Right ventricle myocardium superior (tissue), 1 donor: Measurements from ENCODE around the gene ELOVL4. TPM values are rescaled to one million over a fixed set of nuclear protein-coding genes. Genes with fewer than 3 reads are reported as not detected.

Experiments
- ATAC-seq: fragments of 200-7000 bp; cut with Tn5 transposase; one replicate; pipeline ENCODE4 v1.9.1; 2020; ENCODE audit warnings: mild to moderate bottlenecking; ENCODE audit not compliant: poor library complexity
- DNase-seq: peaks from one replicate; pipeline ENCODE4 v3.0.0-alpha.2; 2020
- intact Hi-C: fragments of 100-400 bp; cut with DNase I; formaldehyde crosslinking; loops from one replicate; pipeline ENCODE4 v1.11.2; 2022
- long read RNA-seq: library from polyadenylated mRNA; unstranded; transcript quantifications from one replicate; pipeline ENCODE4 v2.0.0, GENCODE V29; 2021
- total RNA-seq: library from RNA; stranded (reverse); fragmentation: NEBNext Ultra II Directional; extraction: Animal tissue kit (Norgen Biotek cat#: 25700); gene quantifications from one replicate; pipeline ENCODE4 v1.2.1, GENCODE V29; 2021
- donor health status: DM: no; HTN: yes; CAD: no; lungs with severe emphysema.

Gene ELOVL4
- total RNA-seq = 0.13 TPM
- long read RNA-seq = 0 reads

DNA sequence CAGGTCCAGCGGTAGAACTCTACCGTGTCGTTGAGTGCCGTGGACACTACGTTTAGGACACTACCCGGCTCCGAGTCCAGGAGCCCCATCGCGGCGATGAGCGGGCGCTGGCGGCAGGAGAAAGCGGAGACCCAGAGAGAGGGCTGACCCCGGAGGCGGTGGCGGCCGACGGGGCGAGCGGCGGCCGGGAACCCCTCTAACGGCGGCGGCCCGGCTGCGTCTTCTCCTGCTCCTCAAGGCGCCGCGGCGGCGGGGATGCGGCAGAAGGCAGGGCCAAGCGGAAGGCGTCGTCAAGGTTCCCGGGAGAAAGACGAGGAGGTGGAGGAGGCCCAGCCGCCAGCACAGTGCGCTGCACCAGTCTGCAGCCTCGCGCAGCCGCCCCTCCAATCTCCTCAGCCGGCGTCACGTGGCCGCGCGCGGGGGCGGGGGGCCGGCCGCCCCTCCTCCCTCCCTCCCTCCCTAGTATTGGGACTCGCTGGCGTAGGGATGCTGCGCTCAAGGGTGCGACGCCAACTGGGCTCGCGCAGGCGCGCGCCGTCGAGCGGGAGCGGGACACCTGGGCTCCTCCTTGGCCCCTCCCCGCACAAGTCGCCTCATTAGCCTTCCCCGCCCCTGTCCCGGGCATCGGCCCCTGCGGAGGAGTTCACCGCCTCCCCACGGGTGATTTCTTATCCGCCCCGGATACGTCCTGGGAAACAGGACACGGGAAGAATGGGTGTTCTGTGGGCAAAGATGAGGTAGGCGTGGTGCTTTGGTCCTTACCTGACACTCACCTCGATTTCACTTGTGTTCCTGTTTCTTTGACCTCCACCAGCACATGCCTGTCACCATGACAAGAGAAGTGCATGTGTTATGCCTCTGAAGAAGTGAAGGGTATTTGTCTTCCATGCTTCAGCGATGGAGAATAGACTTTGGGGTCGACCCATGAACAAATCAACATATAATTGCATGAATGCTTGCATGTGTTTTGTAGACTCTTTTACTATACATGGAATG is at the start of gene ELOVL4:
Gene ELOVL4, minus strand, starts transcription at position 363 of the 996 bp plus-strand sequence. Its CDS starts 274 bp downstream, at position 89.
- ATAC-seq (peak; percentile 93), DNase-seq (peak; percentile 81)
- intact Hi-C loops = no loop called here

GRCh38 chr6:79993911-79994309 is 46.6 kb upstream of the ELOVL4 start:
- DNase-seq (no peak), ATAC-seq (no peak)
- intact Hi-C loops = no loop called here

- intact Hi-C loops = no loop called here
- ATAC-seq = no peak
- no peak for DNase-seq
These were observed 45.9 kb upstream of the ELOVL4 start for GRCh38 chr6:79993012-79993910.

DNA sequence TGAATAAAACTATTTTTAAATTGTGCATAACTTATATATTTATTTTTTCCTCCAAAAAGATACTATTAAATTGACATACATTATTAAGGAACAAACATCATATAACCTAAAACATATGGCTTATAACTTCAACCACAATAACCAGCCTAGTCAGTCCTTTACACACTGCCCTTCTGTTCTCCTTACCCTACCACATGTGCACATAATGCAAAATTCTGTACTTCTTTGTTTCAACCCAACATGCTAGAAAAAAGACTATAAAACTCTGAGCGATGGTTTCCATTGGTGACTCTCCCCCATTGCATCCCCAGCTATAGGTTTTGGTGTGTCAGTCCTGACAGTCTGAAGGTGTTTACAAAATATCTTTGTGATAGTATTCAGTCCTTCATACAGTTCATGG is 42.3 kb upstream of the ELOVL4 start:
- intact Hi-C loops = no loop called here
- DNase-seq = no peak
- ATAC-seq = no peak

DNA sequence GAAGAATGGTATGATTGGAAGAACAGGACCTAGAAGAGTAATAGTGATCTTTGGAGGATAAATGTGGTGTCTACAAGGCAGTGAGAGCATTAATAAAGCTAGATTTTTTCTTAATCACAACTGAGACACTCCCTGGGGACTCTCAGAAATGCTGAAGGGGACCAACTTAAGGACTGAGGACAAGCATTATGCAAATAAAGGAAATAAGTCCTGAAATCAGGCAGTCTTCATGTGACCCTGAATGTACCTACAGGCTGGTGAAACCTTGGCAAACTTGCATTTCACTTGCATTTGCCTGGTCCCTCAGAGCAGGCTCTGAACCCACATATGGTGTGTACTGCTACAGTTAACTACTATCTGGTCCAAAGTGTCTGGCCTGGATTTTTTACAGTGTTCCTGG is 37.8 kb upstream of the ELOVL4 start:
- DNase-seq = no peak
- intact Hi-C loops = no loop called here
- no peak for ATAC-seq

- ATAC-seq (no peak), DNase-seq (no peak)
- intact Hi-C loops = no loop called here
These were observed 36.9 kb upstream of the ELOVL4 start for GRCh38 chr6:79984261-79984660.

DNA sequence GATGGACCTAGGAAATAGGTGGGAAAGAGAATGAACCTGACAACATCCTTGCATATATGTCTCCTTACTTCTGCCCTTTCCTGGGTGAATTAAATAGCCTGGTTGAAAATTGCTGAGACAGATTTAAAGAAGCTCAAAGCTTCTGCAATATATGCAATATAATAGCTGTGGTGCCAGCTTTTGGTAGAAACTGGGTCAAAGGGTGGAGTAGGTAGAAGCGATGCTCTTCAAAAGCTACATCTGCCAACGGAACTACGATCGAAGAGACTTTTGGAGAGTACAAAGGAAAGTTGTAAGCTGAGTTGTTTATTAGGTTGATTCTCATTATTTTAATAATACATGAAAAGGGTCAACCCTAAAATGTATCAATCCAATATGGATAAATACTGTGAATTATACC is 34.3 kb upstream of the ELOVL4 start:
- DNase-seq (no peak), ATAC-seq (no peak)
- intact Hi-C loops = no loop called here

GRCh38 chr6:79971193-79971592 is 23.8 kb upstream of the ELOVL4 start:
- no peak for DNase-seq
- no peak for ATAC-seq
- intact Hi-C loops = no loop called here

- ATAC-seq (no peak), DNase-seq (no peak)
- intact Hi-C loops = no loop called here
These were observed 22.4 kb upstream of the ELOVL4 start for GRCh38 chr6:79969784-79970183.

GRCh38 chr6:79967178-79967577 is 19.8 kb upstream of the ELOVL4 start:
- ATAC-seq = no peak
- DNase-seq = no peak
- intact Hi-C loops = no loop called here

DNA sequence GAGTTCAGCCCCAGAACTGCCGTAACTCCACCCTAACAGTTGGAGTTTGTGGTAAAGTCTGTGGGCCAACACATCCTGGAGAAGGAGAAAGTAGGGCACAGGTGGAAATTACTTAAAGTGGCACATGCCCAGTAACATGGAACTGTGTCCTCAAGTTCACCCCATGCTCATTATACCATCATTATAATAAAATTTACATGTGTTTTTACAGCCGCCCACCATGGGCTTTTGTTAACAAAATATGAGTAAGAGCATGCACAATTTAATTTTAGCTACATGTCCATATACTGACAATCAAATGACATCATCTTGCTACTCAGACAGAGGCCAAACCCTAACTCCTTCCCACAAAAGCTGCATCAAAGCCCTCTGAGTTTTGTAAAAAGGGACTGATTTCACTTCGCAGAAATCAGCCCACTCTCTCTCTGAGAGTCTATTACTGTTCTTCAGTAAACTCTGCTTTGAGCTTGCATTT is 17.3 kb upstream of the ELOVL4 start:
- intact Hi-C loops = no loop called here
- DNase-seq = no peak
- ATAC-seq = no peak

DNA sequence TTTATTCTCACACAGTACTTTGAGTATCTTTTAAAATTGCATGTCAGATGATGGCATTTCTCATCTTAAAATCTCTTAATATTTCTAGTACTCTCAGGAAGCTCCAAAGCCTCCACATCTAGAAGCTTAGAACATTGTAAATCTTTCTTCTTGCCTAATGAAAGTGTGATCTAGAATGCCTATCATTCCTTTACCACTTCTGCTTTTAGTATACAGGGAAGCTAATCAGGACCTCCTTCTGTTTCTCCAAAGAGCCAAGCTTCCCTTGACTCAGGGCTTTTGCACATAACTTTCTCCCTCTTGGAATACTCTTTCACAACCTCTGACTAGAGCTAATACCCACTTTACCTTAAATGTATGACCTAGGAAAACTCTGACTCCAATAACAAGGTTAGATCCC is 7.5 kb upstream of the ELOVL4 start:
- DNase-seq (no peak), ATAC-seq (no peak)
- intact Hi-C loops = no loop called here

DNA sequence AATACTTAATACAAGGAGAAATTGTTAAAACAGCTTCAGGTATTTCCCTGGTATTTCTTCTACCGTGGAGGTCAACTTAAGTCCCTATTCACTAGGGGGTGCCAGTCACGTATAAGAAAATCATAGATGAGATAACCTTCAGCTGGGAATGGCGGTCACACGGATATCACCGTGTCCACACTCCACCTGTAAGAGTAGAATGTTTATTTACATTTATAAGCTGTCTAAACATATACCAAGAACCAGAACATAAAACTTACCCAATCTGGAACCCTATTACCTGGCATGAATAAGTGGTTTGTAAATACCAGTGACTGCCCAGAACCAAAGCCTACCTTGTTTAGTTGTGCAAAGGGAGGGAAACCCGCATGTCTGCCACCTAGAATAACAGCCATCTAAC is 1.9 kb upstream of the ELOVL4 start:
- ATAC-seq (no peak), DNase-seq (peak; percentile 39)
- intact Hi-C loops = no loop called here

GRCh38 chr6:79946272-79947190 is 822 bp downstream of the ELOVL4 start:
- intact Hi-C loops = no loop called here

DNA sequence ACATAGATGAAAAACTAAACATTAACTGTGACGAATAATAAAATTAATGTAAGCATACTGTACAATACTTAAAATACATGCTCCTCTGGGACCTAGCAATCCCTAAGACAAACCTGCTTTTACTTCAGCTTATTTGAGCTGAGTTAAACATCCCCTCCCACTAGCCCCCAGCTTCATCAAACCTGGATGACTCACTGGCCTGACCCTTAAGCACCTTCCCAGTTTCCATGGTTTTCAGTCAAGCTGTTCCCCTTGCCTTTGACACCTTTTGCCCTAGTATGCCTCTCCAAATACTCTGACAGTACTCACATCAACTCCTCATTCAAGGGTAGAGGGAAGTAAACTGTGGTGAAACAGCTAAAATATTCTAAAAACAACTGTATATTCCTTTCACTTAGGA is 4.2 kb downstream of the ELOVL4 start:
- DNase-seq (no peak), ATAC-seq (no peak)
- intact Hi-C loops = no loop called here

More at GRCh38 chr6:79946272-79947190, 822 bp downstream of the ELOVL4 start:
- DNase-seq = no peak
- peak; percentile 33 for ATAC-seq

GRCh38 chr6:79941489-79942151 is 5.7 kb downstream of the ELOVL4 start:
- ATAC-seq = no peak
- no peak for DNase-seq
- intact Hi-C loops = no loop called here

DNA sequence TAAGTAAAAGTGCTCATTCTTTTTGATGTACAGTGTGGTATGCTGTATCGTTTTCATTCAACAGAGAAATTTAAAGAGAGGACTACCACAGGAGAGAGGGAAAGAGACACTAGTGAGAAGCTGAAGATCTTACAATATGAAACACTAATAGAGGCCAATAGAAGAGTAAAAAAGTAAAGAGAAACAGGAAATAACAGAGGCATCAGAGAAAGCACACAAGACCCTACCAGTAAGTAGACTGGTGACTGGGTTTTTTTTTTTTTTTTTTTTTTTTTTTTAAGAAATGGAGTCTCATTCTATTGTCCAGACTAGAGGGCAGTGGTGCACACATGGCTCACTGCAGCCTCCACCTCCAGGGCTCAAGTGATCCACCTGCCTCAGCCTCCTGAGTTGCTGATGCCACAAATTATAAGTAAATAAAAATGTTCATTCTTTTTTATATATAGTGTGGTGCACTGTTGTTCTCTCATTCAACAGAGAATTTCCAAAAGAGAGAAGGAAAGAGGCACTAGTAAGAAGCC is 18.8 kb downstream of the ELOVL4 start:
- ATAC-seq (no peak), DNase-seq (no peak)
- intact Hi-C loops = no loop called here

GRCh38 chr6:79927758-79928157 is 19.6 kb downstream of the ELOVL4 start:
- no peak for DNase-seq
- ATAC-seq = no peak
- intact Hi-C loops = no loop called here
